Renal cortex interstitium (tissue), 11 donors: ENCODE data around the gene ZNF714. TPM values are rescaled to one million over a fixed set of nuclear protein-coding genes. Genes with fewer than 3 reads are reported as not detected.

Source experiments
- DNase-seq, 11 donors: peaks; one replicate each; pipeline ENCODE4 v3.0.0-alpha.2; 2013; ENCODE audit warnings: low read depth in 9 of 11, low spot score in 4 of 11; ENCODE audit errors: extremely low read depth in 1 of 11
- polyA plus RNA-seq, 3 donors: library from polyadenylated mRNA; unstranded; fragments of 120-200 nt; gene quantifications; one replicate each; pipeline ENCODE4 v1.2.1, GENCODE V29; 2013; ENCODE audit not compliant: insufficient read length in 3 of 3

ZNF714 gene
- polyA plus RNA-seq, 3 donors = 14.8 to 28.7 (median 15.6) TPM

GRCh38 chr19:21164541-21164940 lies 82.5 kb downstream of the ZNF714 start:
- no peak for DNase-seq

- DNase-seq = no peak
Observed at GRCh38 chr19:21166436-21166835, 84.4 kb downstream of the ZNF714 start.

Other genes starting within 250 kb of the ZNF714 start
- gene ZNF85, start 159.0 kb upstream of the ZNF714 start, polyA plus RNA-seq = 10 to 100 TPM; 17.3 to 20.1 (median 18.8) TPM
- gene ZNF430, start 61.5 kb upstream of the ZNF714 start, polyA plus RNA-seq = 10 to 100 TPM; 10.7 to 12.2 (median 11.9) TPM
- gene ZNF431, start 59.8 kb downstream of the ZNF714 start, polyA plus RNA-seq = 10 to 100 TPM; 19.0 to 29.4 (median 23.6) TPM
- 10 to 100 TPM; 16.2 to 23.1 (median 20.8) TPM for gene ZNF708, start 247.2 kb downstream of the ZNF714 start, polyA plus RNA-seq